ENCODE measurements around the gene FMO5. TPM values are rescaled to one million over a fixed set of nuclear protein-coding genes. Genes with fewer than 3 reads are reported as not detected.

Gene FMO5
- total and polyA plus RNA-seq, 2 experiments from 2014 or later: 0.73 to 0.84 TPM

DNA sequence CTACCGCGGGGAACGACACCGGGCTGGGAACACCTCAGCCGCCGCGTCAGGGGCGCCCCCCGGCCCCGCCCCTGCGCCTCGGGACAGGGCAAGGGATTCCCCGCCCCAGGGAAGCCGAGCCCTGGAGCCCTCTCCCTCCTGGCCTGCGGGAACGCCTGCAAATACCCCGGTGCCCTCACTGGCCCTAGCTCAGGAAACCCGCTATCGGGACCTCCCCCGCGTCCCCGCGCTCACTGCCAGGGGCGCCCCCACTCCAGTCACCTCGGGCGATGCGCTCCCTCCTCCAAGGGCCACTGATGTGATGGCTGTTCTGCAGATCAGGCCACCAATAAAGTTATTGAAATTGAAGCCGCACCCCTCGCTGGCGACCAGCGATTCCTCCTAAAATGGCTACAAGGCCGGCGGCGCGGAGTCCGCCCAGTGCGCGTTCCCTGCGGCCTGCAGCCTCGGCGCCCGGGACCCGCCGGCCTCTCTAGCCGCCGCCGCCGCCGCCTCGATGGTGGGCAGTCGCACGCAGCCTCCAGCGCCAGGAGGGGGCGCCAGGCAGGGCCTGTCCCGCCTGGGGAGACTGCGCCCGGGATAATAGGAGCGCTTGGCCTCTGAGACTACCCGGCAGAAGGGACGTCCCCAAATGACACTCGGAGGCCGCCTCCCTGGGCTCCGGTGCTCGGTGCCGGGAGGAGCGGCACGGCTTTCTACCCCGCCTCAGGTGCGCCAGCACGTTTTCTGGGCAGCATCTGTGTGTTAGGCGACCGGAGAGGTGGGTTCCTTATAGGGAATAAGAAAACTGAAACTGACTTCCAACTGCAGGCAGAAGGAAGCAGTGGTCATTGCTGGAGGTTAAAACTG is 52.7 kb downstream of the FMO5 start, which contains the start of gene PRKAB2:
Gene PRKAB2, minus strand, starts transcription at position 303 of the 849 bp plus-strand sequence. CDS start 326 bp downstream, outside the sequence.
- H3K27me3 Mint-ChIP-seq (ENCODE audit: insufficient read depth, low read depth, poor library complexity): peaks cover 17% of the 10 kb centered on the region
- H3K27ac Mint-ChIP-seq: peak within 1 kb of the TSS; percentile 99
- peaks cover 3% of the 10 kb centered on the region; the same call in 1 of the 3 replicates for H3K9me3 Mint-ChIP-seq
- H3K4me3 ChIP-seq: peak within 1 kb of the TSS; percentile 89
- H3F3A ChIP-seq (replicated peaks; ENCODE audit: low read depth): 0 out of 2 replicates have a peak, but pooled peaks cover 4% of the 10 kb centered on the region
- DNase-seq (ENCODE audit: low spot score): peak; percentile 95
- H3K4me3 Mint-ChIP-seq: peak within 1 kb of the TSS; percentile 97
- peaks cover 3% of the 10 kb centered on the region; the same call in 1 of the 2 replicates for H3K27me3 ChIP-seq (ENCODE audit: insufficient read depth)
- peak within 1 kb of the TSS; percentile 92 for H2AFZ ChIP-seq
- peaks cover 5% of the 10 kb centered on the region; the same call in 2 of the 3 replicates for H3K36me3 Mint-ChIP-seq (ENCODE audit: low read depth)
- H3K9me2 ChIP-seq (ENCODE audit: insufficient read depth): no peaks in the 10 kb centered on the region
- peak; percentile 90 for ATAC-seq
- H3K79me2 ChIP-seq (replicated peaks; ENCODE audit: insufficient read depth): peaks cover 44% of the 10 kb centered on the region
- H3K4me2 ChIP-seq: peak within 1 kb of the TSS; percentile 95
- TF ChIP-seq NANOG (IDR thresholded peaks at IDR 0.05; ENCODE audit: borderline replicate concordance): no peak
- peak; percentile 43 for TF ChIP-seq POLR2AphosphoS5 (IDR thresholded peaks at IDR 0.05; ENCODE audit: low read depth)
- TF ChIP-seq, protein P1, sequence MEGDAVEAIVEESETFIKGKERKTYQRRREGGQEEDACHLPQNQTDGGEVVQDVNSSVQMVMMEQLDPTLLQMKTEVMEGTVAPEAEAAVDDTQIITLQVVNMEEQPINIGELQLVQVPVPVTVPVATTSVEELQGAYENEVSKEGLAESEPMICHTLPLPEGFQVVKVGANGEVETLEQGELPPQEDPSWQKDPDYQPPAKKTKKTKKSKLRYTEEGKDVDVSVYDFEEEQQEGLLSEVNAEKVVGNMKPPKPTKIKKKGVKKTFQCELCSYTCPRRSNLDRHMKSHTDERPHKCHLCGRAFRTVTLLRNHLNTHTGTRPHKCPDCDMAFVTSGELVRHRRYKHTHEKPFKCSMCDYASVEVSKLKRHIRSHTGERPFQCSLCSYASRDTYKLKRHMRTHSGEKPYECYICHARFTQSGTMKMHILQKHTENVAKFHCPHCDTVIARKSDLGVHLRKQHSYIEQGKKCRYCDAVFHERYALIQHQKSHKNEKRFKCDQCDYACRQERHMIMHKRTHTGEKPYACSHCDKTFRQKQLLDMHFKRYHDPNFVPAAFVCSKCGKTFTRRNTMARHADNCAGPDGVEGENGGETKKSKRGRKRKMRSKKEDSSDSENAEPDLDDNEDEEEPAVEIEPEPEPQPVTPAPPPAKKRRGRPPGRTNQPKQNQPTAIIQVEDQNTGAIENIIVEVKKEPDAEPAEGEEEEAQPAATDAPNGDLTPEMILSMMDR (conservative IDR thresholded peaks at IDR 0.05; ENCODE audit: low read depth in 2 of 2): peak; percentile 68 to 87
- TF ChIP-seq CREB1 (CRISPR knock-in tag; IDR thresholded peaks at IDR 0.05; ENCODE audit: low read depth): peak; percentile 49; the same call in 1 of the 2 replicates
- H3K27ac ChIP-seq (ENCODE audit: low read depth): peak within 1 kb of the TSS; percentile 87
- peaks cover 39% of the 10 kb centered on the region for H3K4me1 ChIP-seq (ENCODE audit: insufficient read depth)
- H3K36me3 ChIP-seq (ENCODE audit: insufficient read depth): no peaks in the 10 kb centered on the region
- H3K4me1 Mint-ChIP-seq: peaks cover 37% of the 10 kb centered on the region
- no peaks in the 10 kb centered on the region; the same call in 1 of the 2 replicates for H4K20me1 ChIP-seq (replicated peaks; ENCODE audit: insufficient read depth)

DNA sequence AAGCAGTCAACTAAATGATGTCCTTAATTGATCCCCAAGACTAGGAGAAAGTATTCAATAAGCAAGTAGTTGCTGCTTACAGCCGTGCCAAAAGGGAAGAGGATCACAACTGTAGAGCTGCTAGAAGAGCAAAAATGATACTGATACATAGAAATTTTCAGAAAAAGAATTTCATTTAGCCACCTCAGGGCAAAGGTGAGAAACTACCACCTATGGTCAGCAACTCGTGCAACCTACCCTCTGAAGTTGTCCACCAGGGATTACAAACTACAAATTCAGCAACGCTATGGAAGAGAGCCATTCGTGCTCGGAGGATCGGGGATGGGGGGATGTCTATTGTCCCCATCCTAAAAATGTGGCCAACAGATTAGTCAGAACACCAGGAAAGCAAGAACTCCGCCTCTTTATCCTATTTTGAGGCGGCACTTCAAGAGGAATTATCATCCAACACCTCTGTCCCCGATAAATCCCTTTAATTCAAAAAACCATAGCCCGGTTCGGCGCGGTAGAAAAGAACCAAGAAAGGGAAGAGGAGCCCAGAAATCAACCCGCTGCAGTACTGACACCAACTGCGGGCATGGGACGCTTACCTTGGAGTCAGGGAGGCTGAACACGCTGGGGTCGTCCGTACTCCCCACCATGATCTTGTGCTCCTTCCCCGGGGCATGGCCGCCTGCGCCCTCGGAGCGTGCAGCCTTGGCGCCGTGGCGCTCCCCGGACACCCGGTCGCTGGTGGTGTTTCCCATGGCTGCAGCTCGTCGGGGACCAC is 53.6 kb downstream of the FMO5 start:
- peaks cover 39% of the 10 kb centered on the region for H3K4me1 ChIP-seq (ENCODE audit: insufficient read depth)
- peaks cover 37% of the 10 kb centered on the region for H3K4me1 Mint-ChIP-seq
- peaks cover 17% of the 10 kb centered on the region for H3K27me3 Mint-ChIP-seq (ENCODE audit: insufficient read depth, low read depth, poor library complexity)
- no peaks in the 10 kb centered on the region; the same call in 1 of the 2 replicates for H4K20me1 ChIP-seq (replicated peaks; ENCODE audit: insufficient read depth)
- peaks cover 6% of the 10 kb centered on the region for H3K36me3 Mint-ChIP-seq (ENCODE audit: low read depth)
- peaks cover 52% of the 10 kb centered on the region for H3K79me2 ChIP-seq (replicated peaks; ENCODE audit: insufficient read depth)
- peak overlapping the region; percentile 89 for H3K4me3 ChIP-seq
- H3K27ac Mint-ChIP-seq: peak overlapping the region; percentile 92
- peak; percentile 24 for DNase-seq (ENCODE audit: low spot score)
- H3K9me3 Mint-ChIP-seq: peaks cover 3% of the 10 kb centered on the region; the same call in 1 of the 3 replicates
- H3K4me2 ChIP-seq: peak overlapping the region; percentile 95
- no peaks in the 10 kb centered on the region for H3K36me3 ChIP-seq (ENCODE audit: insufficient read depth)
- H2AFZ ChIP-seq: peak overlapping the region; percentile 85
- H3K9me2 ChIP-seq (ENCODE audit: insufficient read depth): no peaks in the 10 kb centered on the region
- no peaks in the 10 kb centered on the region for H3K27me3 ChIP-seq (ENCODE audit: insufficient read depth)
- 0 out of 2 replicates have a peak, but pooled peaks cover 4% of the 10 kb centered on the region for H3F3A ChIP-seq (replicated peaks; ENCODE audit: low read depth)
- H3K27ac ChIP-seq (ENCODE audit: low read depth): peak overlapping the region; percentile 87
- H3K4me3 Mint-ChIP-seq: peak overlapping the region; percentile 97
- ATAC-seq: no peak; the same call in 2 of the 3 replicates
- no peak for TF ChIP-seq NANOG (IDR thresholded peaks at IDR 0.05; ENCODE audit: borderline replicate concordance)
- no peak for TF ChIP-seq STAT1 (IDR thresholded peaks at IDR 0.05; ENCODE audit: unreplicated experiment)
- TF ChIP-seq, protein P1 (conservative IDR thresholded peaks at IDR 0.05; ENCODE audit: low read depth in 2 of 2): no peak
- TF ChIP-seq, protein P2, sequence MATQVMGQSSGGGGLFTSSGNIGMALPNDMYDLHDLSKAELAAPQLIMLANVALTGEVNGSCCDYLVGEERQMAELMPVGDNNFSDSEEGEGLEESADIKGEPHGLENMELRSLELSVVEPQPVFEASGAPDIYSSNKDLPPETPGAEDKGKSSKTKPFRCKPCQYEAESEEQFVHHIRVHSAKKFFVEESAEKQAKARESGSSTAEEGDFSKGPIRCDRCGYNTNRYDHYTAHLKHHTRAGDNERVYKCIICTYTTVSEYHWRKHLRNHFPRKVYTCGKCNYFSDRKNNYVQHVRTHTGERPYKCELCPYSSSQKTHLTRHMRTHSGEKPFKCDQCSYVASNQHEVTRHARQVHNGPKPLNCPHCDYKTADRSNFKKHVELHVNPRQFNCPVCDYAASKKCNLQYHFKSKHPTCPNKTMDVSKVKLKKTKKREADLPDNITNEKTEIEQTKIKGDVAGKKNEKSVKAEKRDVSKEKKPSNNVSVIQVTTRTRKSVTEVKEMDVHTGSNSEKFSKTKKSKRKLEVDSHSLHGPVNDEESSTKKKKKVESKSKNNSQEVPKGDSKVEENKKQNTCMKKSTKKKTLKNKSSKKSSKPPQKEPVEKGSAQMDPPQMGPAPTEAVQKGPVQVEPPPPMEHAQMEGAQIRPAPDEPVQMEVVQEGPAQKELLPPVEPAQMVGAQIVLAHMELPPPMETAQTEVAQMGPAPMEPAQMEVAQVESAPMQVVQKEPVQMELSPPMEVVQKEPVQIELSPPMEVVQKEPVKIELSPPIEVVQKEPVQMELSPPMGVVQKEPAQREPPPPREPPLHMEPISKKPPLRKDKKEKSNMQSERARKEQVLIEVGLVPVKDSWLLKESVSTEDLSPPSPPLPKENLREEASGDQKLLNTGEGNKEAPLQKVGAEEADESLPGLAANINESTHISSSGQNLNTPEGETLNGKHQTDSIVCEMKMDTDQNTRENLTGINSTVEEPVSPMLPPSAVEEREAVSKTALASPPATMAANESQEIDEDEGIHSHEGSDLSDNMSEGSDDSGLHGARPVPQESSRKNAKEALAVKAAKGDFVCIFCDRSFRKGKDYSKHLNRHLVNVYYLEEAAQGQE (IDR thresholded peaks at IDR 0.05; ENCODE audit: unreplicated experiment): no peak
- no peak for TF ChIP-seq EZH2phosphoT487 (IDR thresholded peaks at IDR 0.05; ENCODE audit: unreplicated experiment)
- TF ChIP-seq JUNB (IDR thresholded peaks at IDR 0.05; ENCODE audit: unreplicated experiment): no peak
- TF ChIP-seq ZNF114 (CRISPR knock-in tag; IDR thresholded peaks at IDR 0.05): no peak
- TF ChIP-seq, protein P3, sequence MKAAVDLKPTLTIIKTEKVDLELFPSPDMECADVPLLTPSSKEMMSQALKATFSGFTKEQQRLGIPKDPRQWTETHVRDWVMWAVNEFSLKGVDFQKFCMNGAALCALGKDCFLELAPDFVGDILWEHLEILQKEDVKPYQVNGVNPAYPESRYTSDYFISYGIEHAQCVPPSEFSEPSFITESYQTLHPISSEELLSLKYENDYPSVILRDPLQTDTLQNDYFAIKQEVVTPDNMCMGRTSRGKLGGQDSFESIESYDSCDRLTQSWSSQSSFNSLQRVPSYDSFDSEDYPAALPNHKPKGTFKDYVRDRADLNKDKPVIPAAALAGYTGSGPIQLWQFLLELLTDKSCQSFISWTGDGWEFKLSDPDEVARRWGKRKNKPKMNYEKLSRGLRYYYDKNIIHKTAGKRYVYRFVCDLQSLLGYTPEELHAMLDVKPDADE (IDR thresholded peaks at IDR 0.05): no peak
- TF ChIP-seq POLR2AphosphoS5 (IDR thresholded peaks at IDR 0.05; ENCODE audit: low read depth): no peak; the same call in 1 of the 2 replicates
- TF ChIP-seq CREB1 (CRISPR knock-in tag; IDR thresholded peaks at IDR 0.05; ENCODE audit: low read depth): no peak

Data from GM23338 (cell line).